Adrenal gland (tissue), 12 donors: ENCODE data around the gene GCH1. TPM values are rescaled to one million over a fixed set of nuclear protein-coding genes. Genes with fewer than 3 reads are reported as not detected.

Experiments
- DNase-seq, 7 donors: peaks; one replicate each; pipeline ENCODE4 v3.0.0-alpha.2; 2019 to 2020
- H3K27ac ChIP-seq, 5 donors: fragments of 200-600 bp; sonication (generic) in 4 of 5; 1 replicate in 3 of 5; 2 replicates in 2 of 5; pipeline versions ENCODE4 v1.5.1 to v1.8.0; 2016 to 2020; ENCODE audit warnings: mild to moderate bottlenecking in 1 of 5
- H3K27me3 ChIP-seq: fragments of 200-600 bp; 2 replicates; pipeline ENCODE4 v1.8.0; 2021
- H3K36me3 ChIP-seq, 2 donors: fragments of 200-600 bp; replicated peaks in 1 of 2; 1 replicate in 1 of 2; 2 replicates in 1 of 2; pipeline versions ENCODE4 v1.5.1 to v1.8.0; 2018 to 2022
- H3K4me1 ChIP-seq, 2 donors: fragments of 200-600 bp; replicated peaks in 1 of 2; 1 replicate in 1 of 2; 2 replicates in 1 of 2; pipeline versions ENCODE4 v1.5.1 to v1.8.0; 2018 to 2021
- H3K4me3 ChIP-seq, 4 donors: fragments of 200-600 bp; sonication (generic) in 3 of 4; one replicate each; pipeline ENCODE4 v1.5.1; 2016 to 2018
- H3K9me3 ChIP-seq, 3 donors: fragments of 200-600 bp; sonication (generic) in 1 of 3; replicated peaks in 1 of 3; 1 replicate in 2 of 3; 2 replicates in 1 of 3; pipeline versions ENCODE4 v1.5.1 to v1.8.0; 2016 to 2021
- CTCF ChIP-seq, 6 experiments: fragments of 450-650 bp in 4 of 6; fragments of 200-600 bp in 2 of 6; sonication (generic) in 1 of 6; IDR thresholded peaks; 1 replicate in 5 of 6; 2 replicates in 1 of 6; pipeline versions ENCODE4 v1.5.1 to v1.8.0; 2016 to 2021; ENCODE audit warnings: antibody characterized with exemption in 6 of 6, mild to moderate bottlenecking in 2 of 6, moderate library complexity in 1 of 6
- POLR2A ChIP-seq, 2 donors: fragments of 450-650 bp; IDR thresholded peaks; one replicate each; pipeline ENCODE4 v1.6.1; 2017; ENCODE audit warnings: antibody characterized with exemption in 2 of 2, mild to moderate bottlenecking in 2 of 2, moderate library complexity in 1 of 2
- WGBS, 4 donors: extraction: QIAGEN DNeasy Blood & Tissue Kit in 2 of 4; methylation state at CpG; one replicate each; pipeline versions ENCODE4 v1.1.5 to v1.1.7; 2013 to 2017; 5-methylcytosine and 5-hydroxymethylcytosine counted together
- intact Hi-C, 2 donors: fragments of 100-400 bp; cut with DNase I; formaldehyde crosslinking; loops; one replicate each; pipeline versions ENCODE4 v1.14.1 to v1.15.0; 2022 to 2023
- polyA plus RNA-seq, 3 donors: library from polyadenylated mRNA; stranded (reverse); fragments of 200-250 nt in 2 of 3; fragments of 350-450 nt in 1 of 3; fragmentation: Illumina TruSeq in 1 of 3; extraction: RNeasy Lipid Tissue Mini Kit (QIAGEN cat#74804) in 1 of 3; gene quantifications; one replicate each; pipeline ENCODE4 v1.2.3, GENCODE V29; 2013 to 2014
- total RNA-seq, 9 donors: library from RNA; depleted of rRNA in 4 of 9; stranded (reverse); fragments of >200 nt in 4 of 9; fragments of 120-200 nt in 1 of 9; fragmentation: NEBNext Ultra II Directional in 1 of 9; extraction: Animal tissue kit (Norgen Biotek cat#: 25700) in 1 of 9; gene quantifications; one replicate each; pipeline versions ENCODE4 v1.1.0 to v1.2.4, GENCODE V29; 2013 to 2023
- donor health status: healthy with polysubstance abuse.
- donor health status: Bipolar disorder and iron deficiency.
- donor health status: DM: yes; HTN: yes; CAD: no.
- donor health status: DM: no; HTN: no; CAD: no.
- donor health status: DM: no; HTN: no; CAD: no.
- donor health status: DM: yes; HTN: yes; CAD: no.

GCH1 gene
- total and polyA plus RNA-seq, 12 donors: 2.8 to 29.8 (median 10.3) TPM

- intact Hi-C loops: no loop called here
- no peaks in the 10 kb centered on the region for H3K27me3 ChIP-seq
- H3K4me3 ChIP-seq: no peak overlapping the region
- DNase-seq: no peak
- no peaks in the 10 kb centered on the region for H3K9me3 ChIP-seq
- H3K4me1 ChIP-seq: peaks cover 0 to 9% of the 10 kb centered on the region in 2 donors
- no peak for TF ChIP-seq POLR2A (IDR thresholded peaks at IDR 0.05)
- no peak for TF ChIP-seq CTCF (IDR thresholded peaks at IDR 0.05)
- H3K36me3 ChIP-seq: no peaks in the 10 kb centered on the region
- H3K27ac ChIP-seq: no peak overlapping the region
These were observed 38.1 kb downstream of the GCH1 start for GRCh38 chr14:54864526-54864925.

- no peak for TF ChIP-seq CTCF (IDR thresholded peaks at IDR 0.05)
- no peak for TF ChIP-seq POLR2A (IDR thresholded peaks at IDR 0.05)
- DNase-seq: peak in 2 of 7 donors; percentile 19 to 20
- no peaks in the 10 kb centered on the region for H3K4me1 ChIP-seq
- H3K4me3 ChIP-seq: no peak overlapping the region
- peak overlapping the region in 1 of 5 donors; percentile 64 for H3K27ac ChIP-seq
- no peaks in the 10 kb centered on the region for H3K27me3 ChIP-seq
- 59 to 86% (median 67%) methylated on average over 1 of the region's 1 CpG for WGBS, 4 donors
- no peaks in the 10 kb centered on the region for H3K9me3 ChIP-seq
- intact Hi-C loops: no loop called here
- H3K36me3 ChIP-seq: no peaks in the 10 kb centered on the region
These were observed 44.8 kb downstream of the GCH1 start for GRCh38 chr14:54857830-54858269.

GRCh38 chr14:54856152-54856551 lies 46.5 kb downstream of the GCH1 start:
- H3K27me3 ChIP-seq: no peaks in the 10 kb centered on the region
- no peak overlapping the region for H3K4me3 ChIP-seq
- TF ChIP-seq POLR2A (IDR thresholded peaks at IDR 0.05) (no peak), CTCF (IDR thresholded peaks at IDR 0.05) (no peak)
- H3K4me1 ChIP-seq: no peaks in the 10 kb centered on the region
- no peak for DNase-seq
- no peaks in the 10 kb centered on the region for H3K9me3 ChIP-seq
- H3K27ac ChIP-seq: no peak overlapping the region
- H3K36me3 ChIP-seq: no peaks in the 10 kb centered on the region
- intact Hi-C loops: no loop called here
- 94 to 99% (median 96%) methylated on average over 4 of the region's 4 CpGs for WGBS, 4 donors

GRCh38 chr14:54854181-54854580 lies 48.4 kb downstream of the GCH1 start:
- no peak for DNase-seq
- intact Hi-C loops: no loop called here
- H3K4me1 ChIP-seq: no peaks in the 10 kb centered on the region

More at GRCh38 chr14:54854181-54854580, 48.4 kb downstream of the GCH1 start:
- Histone ChIP-seq H3K9me3 (no peaks in the 10 kb centered on the region), H3K36me3 (no peaks in the 10 kb centered on the region), H3K4me3 (no peak overlapping the region), H3K27me3 (no peaks in the 10 kb centered on the region), H3K27ac (no peak overlapping the region)
- WGBS, 4 donors: 40 to 81% (median 54%) methylated on average over 2 of the region's 2 CpGs
- TF ChIP-seq POLR2A (IDR thresholded peaks at IDR 0.05): no peak
- TF ChIP-seq CTCF (IDR thresholded peaks at IDR 0.05): no peak
